Fibroblast of villous mesenchyme (primary cell): ENCODE data around the gene ENO4. TPM values are rescaled to one million over a fixed set of nuclear protein-coding genes. Genes with fewer than 3 reads are reported as not detected.

Experiments
- DNase-seq: peaks from one replicate; pipeline ENCODE4 v3.0.0-alpha.2; 2010; ENCODE audit warnings: low read depth
- H3K4me3 ChIP-seq: 2 replicates; pipeline ENCODE4 v1.5.1; 2011; ENCODE audit warnings: low read depth, mild to moderate bottlenecking, low read length
- total RNA-seq: library from RNA; depleted of rRNA; stranded (reverse); fragments of >200 nt; gene quantifications from 2 replicates; pipeline ENCODE4 v1.2.3, GENCODE V29; 2012
- TF ChIP-seq, protein P1 (sequence below): IDR thresholded peaks from 2 replicates; pipeline ENCODE4 v1.5.1; 2012; ENCODE audit warnings: low read depth, mild to moderate bottlenecking, low read length; ENCODE audit not compliant: insufficient read depth

ENO4 gene
- total RNA-seq, 1 donor: not detected

DNA sequence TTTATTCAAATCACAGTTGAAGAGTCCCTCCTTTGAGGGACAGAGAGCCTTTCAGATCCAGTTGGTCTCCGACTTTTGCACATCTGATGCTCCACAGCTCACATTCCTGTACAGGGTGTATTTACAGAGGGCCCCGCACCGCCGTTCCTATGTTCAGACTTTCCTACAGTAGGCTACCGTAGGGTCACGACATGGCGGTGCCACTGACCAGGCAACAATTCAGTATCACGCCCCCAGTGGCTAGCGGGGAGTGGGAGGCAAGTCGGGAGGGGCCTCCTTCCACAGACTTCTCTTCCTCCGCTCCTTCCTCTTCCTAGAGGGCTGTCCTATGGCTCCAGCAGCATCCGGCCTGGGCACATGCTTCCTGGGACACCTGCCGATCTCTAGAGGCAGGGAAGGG, 40.6 kb upstream of the ENO4 start:
- TF ChIP-seq, protein P1, sequence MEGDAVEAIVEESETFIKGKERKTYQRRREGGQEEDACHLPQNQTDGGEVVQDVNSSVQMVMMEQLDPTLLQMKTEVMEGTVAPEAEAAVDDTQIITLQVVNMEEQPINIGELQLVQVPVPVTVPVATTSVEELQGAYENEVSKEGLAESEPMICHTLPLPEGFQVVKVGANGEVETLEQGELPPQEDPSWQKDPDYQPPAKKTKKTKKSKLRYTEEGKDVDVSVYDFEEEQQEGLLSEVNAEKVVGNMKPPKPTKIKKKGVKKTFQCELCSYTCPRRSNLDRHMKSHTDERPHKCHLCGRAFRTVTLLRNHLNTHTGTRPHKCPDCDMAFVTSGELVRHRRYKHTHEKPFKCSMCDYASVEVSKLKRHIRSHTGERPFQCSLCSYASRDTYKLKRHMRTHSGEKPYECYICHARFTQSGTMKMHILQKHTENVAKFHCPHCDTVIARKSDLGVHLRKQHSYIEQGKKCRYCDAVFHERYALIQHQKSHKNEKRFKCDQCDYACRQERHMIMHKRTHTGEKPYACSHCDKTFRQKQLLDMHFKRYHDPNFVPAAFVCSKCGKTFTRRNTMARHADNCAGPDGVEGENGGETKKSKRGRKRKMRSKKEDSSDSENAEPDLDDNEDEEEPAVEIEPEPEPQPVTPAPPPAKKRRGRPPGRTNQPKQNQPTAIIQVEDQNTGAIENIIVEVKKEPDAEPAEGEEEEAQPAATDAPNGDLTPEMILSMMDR: no peak
- H3K4me3 ChIP-seq: no peak overlapping the region
- DNase-seq: no peak

GRCh38 chr10:116809483-116810119, 39.7 kb upstream of the ENO4 start:
- TF ChIP-seq, protein P1: peak; percentile 61
- H3K4me3 ChIP-seq: no peak overlapping the region
- no peak for DNase-seq

- TF ChIP-seq, protein P1: no peak
- no peak overlapping the region for H3K4me3 ChIP-seq
- no peak for DNase-seq
Observed at GRCh38 chr10:116810120-116810500, 39.2 kb upstream of the ENO4 start.

- no peak for DNase-seq
- TF ChIP-seq, protein P1: no peak
- H3K4me3 ChIP-seq: no peak overlapping the region
Observed at GRCh38 chr10:116810895-116811294, 38.4 kb upstream of the ENO4 start.

GRCh38 chr10:116811691-116812090, 37.6 kb upstream of the ENO4 start:
- TF ChIP-seq, protein P1: no peak
- H3K4me3 ChIP-seq: no peak overlapping the region
- DNase-seq: no peak

DNA sequence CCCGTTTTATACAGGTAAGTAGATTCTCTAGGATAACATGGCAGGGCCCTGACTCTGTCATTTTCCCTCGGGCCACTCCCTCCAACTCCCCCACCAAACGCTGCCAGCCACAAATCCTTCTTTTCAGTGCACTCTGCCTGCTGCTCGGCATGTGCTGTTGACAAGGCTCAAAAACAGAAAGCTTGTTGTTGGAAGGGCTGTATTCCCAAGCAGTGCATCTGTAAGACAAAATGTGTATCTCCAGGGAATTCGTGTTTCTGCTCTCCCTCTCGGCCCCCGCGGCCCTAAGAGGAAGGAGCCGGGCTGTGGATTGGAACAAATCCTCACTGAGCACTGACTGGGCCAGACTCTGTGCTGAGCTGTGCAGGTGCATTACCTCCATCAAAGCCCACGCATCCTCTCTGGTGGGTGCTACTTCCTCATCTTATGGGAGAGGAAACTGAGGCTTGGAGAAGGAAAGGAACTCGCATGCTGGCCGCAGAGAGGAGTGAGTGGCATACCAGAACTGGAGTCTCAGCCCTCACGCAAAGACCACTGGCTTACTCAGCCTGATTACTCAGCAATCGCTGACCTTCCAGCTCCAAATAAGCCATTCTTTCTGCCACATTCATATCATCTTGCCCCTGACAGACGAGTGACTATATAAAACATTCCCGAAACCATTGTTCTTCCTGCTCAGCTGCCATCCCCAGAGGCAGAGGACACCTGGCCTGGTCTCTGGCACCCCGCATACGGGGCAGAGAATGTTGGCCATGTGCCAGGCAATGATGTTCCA, 33.5 kb upstream of the ENO4 start:
- DNase-seq: no peak
- TF ChIP-seq, protein P1: no peak
- no peak overlapping the region for H3K4me3 ChIP-seq
